GM18870 (cell line): ENCODE data around the gene MAP6.
"Not testable (repeated sequence)": the region's sequence is repeated elsewhere in the genome, so short reads cannot be mapped to it uniquely, and the experiment has no call there.

Source experiments
- ATAC-seq: cut with Tn5 transposase; IDR thresholded peaks from one replicate; pipeline ENCODE4 v1.9.1; 2021; ENCODE audit warnings: moderate library complexity; ENCODE audit not compliant: unreplicated experiment

Gene MAP6

DNA sequence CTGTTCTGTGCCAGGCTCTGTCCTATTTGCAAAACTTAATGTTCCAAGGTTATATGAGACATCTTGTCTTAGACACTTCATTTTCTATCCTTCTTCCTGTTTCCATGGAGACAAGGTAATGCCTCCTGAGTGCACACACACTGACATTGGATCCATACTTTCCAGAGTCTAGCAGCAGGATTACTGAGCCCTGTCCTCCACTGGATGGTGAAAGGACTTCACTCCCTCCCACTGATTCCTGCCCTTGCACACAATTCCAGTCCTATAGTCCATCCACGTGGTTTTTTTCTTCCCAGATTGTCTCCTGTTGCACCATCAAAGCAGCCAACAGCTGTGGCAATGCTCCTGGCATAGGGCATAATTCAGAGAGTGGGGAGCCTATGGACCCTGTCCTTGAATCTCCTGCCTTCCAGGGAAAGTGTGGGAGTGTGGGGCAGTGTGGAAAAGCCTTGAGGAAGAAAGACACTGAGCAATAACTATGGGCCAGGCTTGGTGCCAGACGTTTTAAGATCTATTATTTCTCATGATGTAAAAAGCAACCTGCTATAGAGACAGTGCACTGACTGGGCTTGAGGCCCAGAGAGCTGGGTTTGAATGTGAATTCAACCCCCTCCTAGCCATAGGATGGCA, 75.4 kb downstream of the MAP6 start:
- ATAC-seq: no peak

GRCh38 chr11:75592715-75593114, 76.1 kb downstream of the MAP6 start:
- ATAC-seq: no peak

GRCh38 chr11:75591966-75592365, 76.9 kb downstream of the MAP6 start:
- no peak for ATAC-seq

DNA sequence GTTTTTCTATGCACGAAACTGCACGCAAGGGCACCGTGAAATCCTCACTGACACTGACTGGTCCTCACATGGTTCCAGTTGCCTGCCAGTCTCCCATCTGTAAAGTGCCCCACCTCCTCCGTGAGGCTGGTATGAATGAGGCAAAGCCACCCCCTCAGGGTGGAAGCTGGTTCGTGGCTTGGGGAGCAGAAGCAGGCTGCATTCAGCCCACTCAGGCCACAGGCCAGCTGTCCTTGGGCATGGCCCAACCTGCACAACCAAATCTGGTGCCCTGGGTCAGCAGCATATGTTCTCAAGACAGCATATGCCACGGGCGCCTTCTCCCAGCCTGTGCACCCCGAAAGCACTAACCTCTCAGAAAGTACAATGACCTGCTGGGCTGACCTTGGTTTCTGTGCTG, 77.5 kb downstream of the MAP6 start:
- ATAC-seq: no peak

DNA sequence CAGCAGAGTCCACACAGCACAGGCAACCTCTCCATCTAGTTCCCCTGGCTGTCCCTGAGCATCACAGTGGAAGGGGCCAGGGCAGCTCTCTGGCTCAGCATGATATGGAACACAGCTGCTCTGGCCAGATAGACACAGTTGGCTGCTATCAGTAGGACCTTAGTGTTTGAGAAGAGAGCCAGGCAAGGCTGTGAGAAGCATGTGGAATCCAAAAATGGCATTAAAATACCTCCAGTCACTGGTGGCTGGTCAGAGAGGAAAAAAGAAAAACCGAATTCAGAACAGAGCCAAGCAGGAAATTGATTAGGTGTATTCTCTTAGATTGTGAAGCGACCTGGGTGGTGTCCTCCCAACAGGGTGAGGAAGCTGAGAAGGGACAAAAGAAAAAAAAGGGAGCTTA, 78.9 kb downstream of the MAP6 start:
- no peak for ATAC-seq

- ATAC-seq: no peak
Observed at GRCh38 chr11:75589051-75589450, 79.8 kb downstream of the MAP6 start.

- no peak for ATAC-seq
Observed at GRCh38 chr11:75588051-75588481, 80.8 kb downstream of the MAP6 start.

DNA sequence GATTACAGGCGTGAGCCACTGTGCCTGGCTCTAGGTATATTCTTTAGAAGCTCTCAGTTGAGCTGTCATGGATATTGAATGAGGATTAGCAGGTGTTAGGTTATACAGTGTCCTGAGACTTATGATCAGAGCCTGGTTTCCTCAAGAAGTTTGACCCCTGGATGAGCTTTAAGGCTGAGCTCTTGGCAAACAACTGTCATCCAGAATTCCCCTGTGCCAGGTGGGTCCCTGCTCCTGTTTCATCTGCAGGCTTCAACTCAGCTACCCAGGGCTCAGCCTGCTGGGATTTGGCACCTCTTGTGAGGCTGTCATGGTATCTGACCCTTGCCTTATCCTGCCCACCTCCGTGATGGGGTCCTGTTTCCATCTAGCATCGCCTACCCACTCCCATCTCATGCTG, 82.4 kb downstream of the MAP6 start:
- no peak for ATAC-seq

GRCh38 chr11:75585293-75585670, 83.6 kb downstream of the MAP6 start:
- no peak for ATAC-seq

GRCh38 chr11:75584659-75585292, 84.1 kb downstream of the MAP6 start:
- not testable (repeated sequence) for ATAC-seq

DNA sequence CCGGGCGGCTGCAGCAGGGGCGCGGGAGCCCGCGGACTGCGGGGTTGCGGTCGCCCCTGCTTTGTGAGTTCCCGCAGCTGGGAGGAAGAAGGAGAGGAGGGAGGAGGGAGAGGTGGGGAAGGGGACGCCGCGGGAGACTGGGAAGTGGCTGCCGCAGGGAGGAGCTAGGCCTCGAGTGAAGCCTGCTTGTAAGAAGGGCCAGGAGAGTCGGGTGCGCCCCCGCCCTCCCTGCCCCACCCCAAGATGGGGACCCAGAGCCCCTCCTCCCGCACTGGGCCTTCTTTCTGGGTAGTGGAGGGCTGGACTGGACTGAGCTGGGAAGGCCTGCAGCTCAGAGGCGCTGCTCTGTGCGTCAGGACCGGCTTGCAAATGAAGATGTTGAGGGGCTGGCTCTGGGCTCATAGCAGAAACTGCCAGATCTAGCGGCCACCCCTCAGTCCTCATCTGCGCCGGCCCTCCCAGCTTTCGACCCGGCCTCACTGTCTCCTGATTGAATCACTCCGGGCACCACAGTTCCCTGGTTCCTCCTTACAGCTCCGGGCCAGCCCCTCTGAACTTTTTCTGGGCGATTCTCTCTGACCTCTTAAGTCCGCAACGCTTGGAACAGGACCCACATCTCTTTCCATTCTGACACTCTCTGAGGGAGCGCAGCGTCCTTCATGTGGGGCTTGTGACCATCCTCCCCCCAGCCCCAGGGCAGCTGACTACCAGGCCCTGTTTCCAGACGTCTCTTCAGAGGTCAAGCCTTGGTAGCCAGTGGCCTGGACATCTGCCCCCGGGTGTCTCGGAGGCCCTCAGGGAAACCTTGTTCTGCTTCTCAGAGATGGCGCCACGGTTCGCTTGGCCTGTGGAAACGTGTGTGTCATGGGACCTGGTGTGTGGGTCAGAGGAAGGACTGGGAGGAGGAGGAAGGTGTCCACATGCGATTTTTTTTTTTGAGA, 84.8 kb downstream of the MAP6 start:
- no peak for ATAC-seq

GRCh38 chr11:75582895-75583717, 85.7 kb downstream of the MAP6 start:
- ATAC-seq: no peak

- ATAC-seq: no peak
Observed at GRCh38 chr11:75582506-75582894, 86.3 kb downstream of the MAP6 start.

GRCh38 chr11:75579841-75580240, 89.0 kb downstream of the MAP6 start:
- ATAC-seq: no peak

DNA sequence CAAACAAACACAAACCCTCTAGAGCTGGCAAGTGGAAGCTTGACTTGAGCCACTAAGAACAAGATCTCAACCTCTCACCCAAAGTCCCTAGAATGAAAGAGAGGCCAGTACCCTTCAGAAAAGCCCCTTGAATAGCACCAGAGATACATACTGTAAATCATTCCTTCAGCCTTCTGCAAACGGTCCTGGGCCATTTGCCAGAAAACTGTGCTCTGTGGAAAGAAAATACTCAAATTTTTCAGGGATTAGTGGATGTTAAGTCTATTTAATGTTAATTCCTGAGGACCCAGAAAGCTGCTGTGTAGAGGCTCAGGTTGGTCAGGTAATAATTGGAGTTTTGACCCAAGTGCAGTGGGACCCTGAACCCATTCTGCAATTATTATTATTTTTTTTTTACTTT, 89.9 kb downstream of the MAP6 start:
- no peak for ATAC-seq

DNA sequence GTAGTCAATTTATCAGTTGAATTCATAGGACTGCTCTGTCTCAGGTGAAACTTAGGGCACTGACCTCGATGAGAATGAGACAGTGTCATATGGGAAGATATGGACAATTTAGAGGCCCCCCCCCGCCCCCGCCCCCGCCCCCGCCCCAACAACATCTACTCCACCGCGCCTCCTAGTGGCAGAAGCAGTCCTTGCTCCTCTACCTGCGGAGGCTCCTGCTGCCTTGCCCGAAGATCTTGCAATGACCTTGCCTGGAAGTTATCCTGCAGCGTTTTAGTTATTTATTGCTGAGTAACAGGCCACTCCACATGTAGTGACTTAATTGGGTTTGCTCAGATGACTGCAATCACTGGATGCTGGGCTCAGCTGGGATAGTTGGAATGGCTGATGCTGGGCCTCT, 91.6 kb downstream of the MAP6 start:
- no peak for ATAC-seq

GRCh38 chr11:75576499-75576918, 92.3 kb downstream of the MAP6 start:
- ATAC-seq: no peak

- ATAC-seq: no peak
Observed at GRCh38 chr11:75576017-75576416, 92.8 kb downstream of the MAP6 start.

- ATAC-seq: no peak
Observed at GRCh38 chr11:75574698-75575602, 93.9 kb downstream of the MAP6 start.

DNA sequence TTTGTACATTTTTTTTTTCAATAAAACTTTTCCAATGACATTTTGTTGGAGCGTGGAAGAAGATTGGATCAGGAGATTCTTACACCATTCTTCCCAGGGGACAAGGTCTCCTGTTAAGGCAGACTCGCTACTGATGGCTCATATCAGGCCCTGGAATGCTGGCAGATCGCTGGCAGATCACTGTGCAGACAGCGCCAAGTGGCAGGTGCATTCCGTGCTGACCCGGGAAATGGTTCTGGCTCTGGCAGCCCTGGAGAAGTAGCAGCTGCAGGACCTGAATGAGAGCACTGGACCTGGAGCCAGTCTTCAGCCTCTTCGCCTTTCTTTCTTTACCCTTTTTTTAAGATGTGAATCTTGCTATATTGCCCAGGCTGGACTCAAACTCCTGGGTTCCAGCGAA, 96.1 kb downstream of the MAP6 start:
- ATAC-seq: no peak
